COLO668 (cell line): ENCODE results near the gene MAP2K4.
"Not testable (repeated sequence)": the region's sequence is repeated elsewhere in the genome, so short reads cannot be mapped to it uniquely, and the experiment has no call there.

Experiments used
- DNase-seq: peaks from one replicate; lab custom pipeline; 2025; ENCODE audit not compliant: unreplicated experiment; lab: John Stamatoyannopoulos, UW

The MAP2K4 gene

GRCh38 chr17:12020642-12021622 is at the start of gene MAP2K4:
Gene MAP2K4, plus strand, starts transcription at chr17:12020877. Its CDS starts 10 bp downstream, at chr17:12020887.
- peak; percentile 81 for DNase-seq

- not testable (repeated sequence) for DNase-seq
Measured at GRCh38 chr17:11972741-11973140, 47.9 kb upstream of the MAP2K4 start.

- no peak for DNase-seq
Measured at GRCh38 chr17:11979795-11980194, 40.9 kb upstream of the MAP2K4 start.

DNA sequence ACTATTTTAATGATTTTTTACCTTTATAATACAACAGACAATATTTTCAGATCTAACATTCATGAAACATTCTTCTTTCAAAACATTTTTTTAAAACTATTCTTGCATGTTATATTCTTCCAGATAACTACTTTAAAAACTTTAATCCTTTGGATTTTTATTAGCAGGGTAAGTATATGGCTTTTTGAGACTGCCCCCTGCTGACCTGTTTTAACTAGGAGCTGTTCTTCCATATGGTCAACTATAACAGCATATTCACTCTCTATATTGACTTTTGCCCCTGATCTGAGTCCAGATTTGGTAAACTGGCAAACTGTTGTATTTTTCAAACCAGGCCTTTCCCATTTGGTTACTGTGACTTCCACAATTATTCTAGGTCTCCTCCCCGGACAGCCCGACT is 39.9 kb upstream of the MAP2K4 start:
- no peak for DNase-seq

DNA sequence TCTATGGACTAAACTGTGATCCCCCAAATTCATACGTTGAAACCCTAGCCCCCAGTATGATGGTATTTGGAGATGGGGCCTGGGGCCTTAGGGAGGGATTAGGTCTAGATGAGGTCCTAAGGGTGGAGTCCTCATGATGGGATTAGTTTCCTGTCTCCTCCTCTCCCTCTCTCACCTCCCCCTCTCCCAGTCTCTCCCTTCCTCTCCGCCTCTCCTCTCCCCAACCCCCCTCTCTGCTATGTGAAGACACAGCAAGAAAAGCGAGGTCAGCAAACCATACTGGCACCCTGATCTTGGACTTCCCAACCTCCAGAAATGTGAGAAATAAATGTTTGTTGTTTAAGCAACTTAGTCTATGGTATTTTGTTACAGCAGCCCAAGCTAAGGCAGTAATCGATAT is 38.8 kb upstream of the MAP2K4 start:
- no peak for DNase-seq

DNA sequence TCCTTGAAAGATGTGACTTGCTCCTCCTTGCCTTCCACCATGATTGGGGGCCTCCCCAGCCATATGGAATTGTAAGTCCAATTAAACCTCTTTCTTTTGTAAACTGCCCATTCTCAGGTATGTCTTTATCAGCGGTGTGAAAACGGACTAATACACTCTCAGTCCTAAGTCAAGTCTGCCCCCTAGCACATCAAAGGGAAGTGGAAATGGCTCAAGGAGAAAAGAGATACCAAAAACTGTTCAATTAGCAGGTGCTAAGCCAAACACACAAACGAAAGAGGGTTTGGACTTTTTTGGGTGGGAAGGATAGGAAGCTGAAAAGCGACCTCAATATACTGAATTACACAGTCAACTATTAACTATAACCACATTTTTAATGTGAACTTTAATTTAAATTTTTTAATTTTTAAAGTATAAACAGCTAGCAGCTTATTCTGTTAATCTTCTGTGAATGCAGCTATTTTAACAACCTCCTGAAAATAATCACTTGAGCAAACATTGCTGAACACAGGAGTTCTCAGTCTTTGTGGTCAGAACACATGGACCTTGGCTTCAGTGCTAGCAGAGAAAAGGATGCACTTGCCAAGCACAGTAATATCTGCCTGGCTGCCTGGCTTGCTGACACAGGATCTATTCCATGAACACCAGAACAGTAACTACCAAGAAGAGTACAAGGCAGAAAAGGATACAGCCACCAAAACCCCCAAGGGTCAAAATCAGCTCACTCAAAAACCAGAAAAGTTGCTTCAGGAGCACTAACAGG is 34.3 kb upstream of the MAP2K4 start:
- DNase-seq = no peak

DNA sequence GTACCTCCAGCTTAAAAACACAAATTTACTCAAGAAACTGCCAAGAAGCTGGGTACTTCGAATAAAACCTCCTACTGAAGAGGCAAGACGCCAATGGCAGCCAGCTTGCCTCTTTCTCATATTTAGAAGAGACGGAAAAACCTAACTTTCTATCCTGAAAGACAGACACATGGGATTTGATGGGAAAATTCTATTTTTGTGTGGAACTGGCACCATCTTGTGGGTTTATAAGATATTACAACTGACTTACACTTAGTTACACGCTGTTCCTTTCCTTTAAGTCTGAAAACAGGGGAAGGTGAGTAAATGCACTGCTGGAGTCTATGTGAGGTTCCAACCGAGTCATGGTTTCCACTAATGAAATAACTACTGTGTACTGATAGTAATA is 33.7 kb upstream of the MAP2K4 start:
- DNase-seq = no peak

DNA sequence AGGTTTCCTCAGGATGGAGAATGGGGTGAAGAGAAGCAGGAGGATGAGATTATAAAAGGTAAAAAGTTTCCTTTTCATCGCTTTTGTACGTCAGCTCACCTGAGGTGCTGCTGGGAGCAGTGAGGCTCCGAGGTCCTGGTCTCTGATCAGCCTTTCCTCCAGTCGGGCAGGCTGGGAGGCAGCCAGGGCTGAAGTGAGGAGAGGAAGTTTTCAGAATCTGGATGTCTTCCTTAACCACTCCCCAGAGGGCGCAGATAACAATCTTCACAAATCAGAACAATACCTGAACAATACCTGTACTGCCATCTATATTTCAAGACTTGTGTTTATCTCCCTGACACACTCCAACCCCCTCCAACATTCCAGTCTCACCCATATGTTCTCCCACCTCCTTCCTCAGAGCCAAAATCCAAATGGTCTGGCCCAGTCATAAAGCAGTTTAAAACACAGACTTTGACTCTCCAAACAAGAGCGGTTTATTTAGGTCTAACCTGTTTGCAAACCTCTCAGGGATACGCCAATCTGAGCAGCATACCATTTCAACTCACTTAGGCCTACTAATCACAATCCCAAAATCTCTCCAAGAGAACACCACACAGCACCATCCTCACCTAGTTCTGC is 30.2 kb upstream of the MAP2K4 start:
- no peak for DNase-seq

GRCh38 chr17:11991461-11991860 is 29.2 kb upstream of the MAP2K4 start:
- no peak for DNase-seq

- DNase-seq = no peak
Measured at GRCh38 chr17:11996722-11997146, 23.9 kb upstream of the MAP2K4 start.

- peak; percentile 93 for DNase-seq
Measured at GRCh38 chr17:11997147-11997971, 23.3 kb upstream of the MAP2K4 start, which contains the start of gene ZNF18. Gene ZNF18, minus strand, starts transcription at chr17:11997475. Its CDS starts 4,646 bp downstream, at chr17:11992829.

DNA sequence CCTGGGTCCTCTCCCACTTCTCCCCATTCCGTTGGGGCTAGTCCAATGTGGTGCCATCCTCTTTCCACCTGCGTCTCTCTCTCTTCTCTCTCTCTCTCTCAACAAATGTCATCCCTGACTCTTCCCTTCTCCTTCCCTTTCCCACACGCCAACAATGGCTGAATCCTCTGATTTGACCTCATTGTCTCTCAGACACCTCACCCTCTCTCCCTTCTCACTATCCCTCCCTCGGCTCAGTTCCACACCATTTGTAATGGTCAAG is 22.8 kb upstream of the MAP2K4 start:
- DNase-seq = no peak

DNA sequence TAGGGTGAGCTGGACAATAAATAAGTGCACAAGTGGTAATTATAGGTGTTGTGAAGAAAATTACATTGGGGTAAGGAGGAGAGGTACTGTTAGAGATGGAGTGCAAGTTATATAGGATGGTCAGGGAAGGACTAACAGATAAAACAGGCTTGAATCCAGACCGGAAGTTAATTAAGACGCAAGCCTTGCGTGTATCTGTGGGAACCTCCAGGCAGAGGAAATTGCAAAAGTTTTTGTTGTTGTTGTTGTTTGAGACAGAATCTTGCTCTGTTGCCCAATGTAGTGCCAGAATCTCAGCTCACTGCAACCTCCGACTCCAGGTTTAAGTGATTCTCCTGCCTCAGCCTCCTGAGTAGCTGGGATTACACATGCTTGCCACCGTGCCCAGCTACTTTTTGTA is 21.0 kb upstream of the MAP2K4 start:
- no peak for DNase-seq

DNA sequence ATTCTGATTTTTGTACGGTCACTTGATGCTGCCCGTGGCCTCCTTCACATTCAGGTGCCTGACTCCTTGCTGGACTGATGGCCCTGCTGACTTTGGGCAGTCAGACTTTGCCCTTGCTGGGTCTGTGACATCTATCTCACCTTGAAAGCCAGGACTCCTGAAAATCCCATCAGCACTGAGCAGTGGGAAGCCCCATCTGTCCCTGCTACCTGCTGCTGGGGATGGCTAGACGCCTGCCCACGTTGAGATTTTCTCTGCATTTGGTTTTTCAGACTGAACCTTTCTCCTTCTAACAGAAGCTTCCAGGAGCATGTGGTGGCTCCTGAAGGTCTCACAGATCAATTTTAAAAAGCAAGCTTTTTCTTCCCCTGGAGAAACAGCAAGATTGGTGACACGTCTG is 13.2 kb upstream of the MAP2K4 start:
- DNase-seq = no peak

- DNase-seq = no peak
Measured at GRCh38 chr17:12021623-12022140, 1.0 kb downstream of the MAP2K4 start.

DNA sequence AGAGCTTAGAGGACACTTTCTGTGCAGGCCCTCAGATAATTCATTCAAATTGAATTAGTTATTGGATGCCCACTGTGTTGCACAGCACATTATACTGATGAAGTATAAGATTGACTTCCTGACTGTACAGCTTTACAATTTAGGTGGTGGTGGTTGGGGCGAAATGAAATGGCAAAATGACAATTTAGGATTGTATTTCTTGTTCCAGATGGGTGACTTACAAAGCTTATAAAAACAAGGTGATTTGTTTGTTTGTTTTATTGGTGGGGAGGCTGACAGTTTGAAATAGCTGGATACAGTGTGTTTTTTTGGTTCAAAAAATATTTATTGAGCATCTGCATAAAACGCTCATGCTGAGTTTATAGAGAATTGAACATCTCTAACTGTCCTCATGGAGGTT is 1.6 kb downstream of the MAP2K4 start:
- DNase-seq = no peak

DNA sequence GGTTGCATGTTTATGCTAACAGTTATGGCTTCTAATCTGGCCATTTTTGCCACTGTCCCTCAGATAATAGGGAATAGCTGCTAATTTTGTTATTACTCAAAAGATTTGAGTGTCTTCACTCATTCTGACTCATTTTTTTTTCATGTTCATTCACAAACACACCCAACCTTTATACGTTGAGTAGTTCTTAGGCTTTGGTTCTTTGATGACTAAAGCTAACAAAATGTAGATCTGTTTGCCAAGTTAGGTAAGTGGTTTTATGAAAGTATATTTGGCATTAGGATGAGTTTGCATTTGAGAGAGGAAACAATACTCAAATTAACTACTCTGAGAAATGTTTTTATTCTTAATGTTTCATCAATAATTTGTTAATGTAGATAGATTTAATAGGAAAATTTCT is 3.6 kb downstream of the MAP2K4 start:
- DNase-seq = no peak

DNA sequence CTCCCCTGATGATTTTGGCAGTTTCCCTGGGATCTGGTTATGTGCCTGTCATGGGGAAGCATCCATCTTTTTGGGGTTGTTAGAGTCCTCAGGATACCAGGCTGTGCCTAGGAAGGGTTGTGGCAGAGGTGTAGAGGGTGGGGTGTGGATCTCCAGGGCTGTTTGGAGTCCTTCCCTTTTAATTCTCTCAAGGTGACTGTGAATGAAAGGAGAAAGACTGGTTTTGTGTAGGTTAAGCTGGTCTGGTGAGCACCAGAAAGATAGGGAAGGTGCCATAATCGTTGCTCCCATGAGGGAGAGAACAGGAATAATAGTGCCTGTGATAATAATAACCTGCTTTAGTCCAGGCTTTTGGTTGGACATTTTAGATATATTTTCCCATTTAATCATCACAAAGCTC is 7.0 kb downstream of the MAP2K4 start:
- DNase-seq = no peak

DNA sequence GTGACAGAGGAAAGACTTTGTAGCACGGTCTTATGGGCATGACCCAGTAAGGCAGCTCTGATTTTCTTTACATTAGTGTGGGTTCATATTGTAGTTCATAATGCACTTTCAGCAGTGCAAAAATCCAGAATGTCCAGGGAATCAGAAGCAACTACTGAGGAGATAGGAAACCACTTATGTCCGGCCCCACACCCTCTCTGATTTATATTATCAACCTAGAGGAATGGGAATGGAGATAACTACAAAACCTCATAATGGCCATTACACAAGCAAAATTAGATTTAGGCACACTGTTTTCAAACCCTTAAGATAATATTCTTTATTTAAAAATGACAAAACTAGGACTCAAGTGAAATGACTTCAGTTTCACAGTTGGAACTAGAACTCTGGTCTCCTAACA is 7.9 kb downstream of the MAP2K4 start:
- no peak for DNase-seq

- DNase-seq = no peak
Measured at GRCh38 chr17:12034538-12034937, 13.9 kb downstream of the MAP2K4 start.

GRCh38 chr17:12035673-12036072 is 15.0 kb downstream of the MAP2K4 start:
- DNase-seq = no peak
